ENCODE results near the gene SMIM1.

SMIM1 gene

GRCh38 chr1:3824650-3825049 is 52.1 kb downstream of the SMIM1 start:
- DNase-seq: no peak

GRCh38 chr1:3825356-3825755 is 52.8 kb downstream of the SMIM1 start:
- no peak for DNase-seq

Measured in amniotic stem cell (primary cell).